ENCODE data around the gene NEMP2. TPM values are rescaled to one million over a fixed set of nuclear protein-coding genes. Genes with fewer than 3 reads are reported as not detected.

Gene NEMP2
- total and polyA plus RNA-seq, 2 of the 4 experiments (the other 2 are of a cell fraction) = 1.1 to 1.3 TPM

DNA sequence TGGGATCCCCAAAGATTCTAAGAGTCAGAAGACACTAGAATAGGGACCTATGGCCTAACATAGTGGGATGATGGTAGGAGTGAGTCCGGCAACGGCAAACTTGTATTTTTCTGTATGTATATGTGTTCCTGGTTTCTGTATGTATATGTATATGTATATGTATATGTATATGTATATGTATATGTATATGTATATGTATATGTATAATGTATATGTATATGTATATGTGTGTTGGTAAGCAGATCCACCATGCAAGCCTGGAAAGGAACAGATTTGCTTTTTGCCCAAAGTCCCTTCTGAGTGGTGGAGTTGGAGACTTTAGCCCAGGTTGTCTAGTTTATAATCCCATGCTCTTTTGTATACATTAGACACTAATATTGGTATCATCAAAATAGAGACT is 79.7 kb downstream of the NEMP2 start:
- Histone ChIP-seq H4K5ac (ENCODE audit: low read depth, low read length) (no peak overlapping the region), H2BK5ac (ENCODE audit: low read depth, low read length, poor library complexity, severe bottlenecking) (no peak overlapping the region), H3K4ac (ENCODE audit: low read depth, low read length) (no peak overlapping the region), H3K27ac (ENCODE audit: insufficient read depth, low read length) (no peak overlapping the region), H3K4me3 (ENCODE audit: insufficient read depth, low read depth, low read length) (no peak overlapping the region), H4K20me1 (ENCODE audit: insufficient read depth, low read length) (no peaks in the 10 kb centered on the region), H3K14ac (replicated peaks; ENCODE audit: low read depth, low read length) (no peak overlapping the region), H2BK120ac (ENCODE audit: low read depth, low read length) (no peak overlapping the region), H3K9ac (ENCODE audit: low read depth, low read length) (no peak overlapping the region), H3K79me1 (ENCODE audit: low read depth in 1 of 2, low read length in 2 of 2) (no peaks in the 10 kb centered on the region), H3K9me3 (ENCODE audit: control insufficient read depth, insufficient read depth, low read length) (no peaks in the 10 kb centered on the region), H3K4me2 (ENCODE audit: low read depth, low read length) (no peak overlapping the region), H2AFZ (replicated peaks; ENCODE audit: low read length, poor library complexity) (no peak overlapping the region), H2AK9ac (replicated peaks; ENCODE audit: low read depth, low read length, poor library complexity) (no peak overlapping the region), H3K18ac (ENCODE audit: low read depth, low read length) (no peak overlapping the region), H2AK5ac (ENCODE audit: low read depth, low read length) (no peak overlapping the region), H3K23ac (ENCODE audit: low read depth, low read length) (no peak overlapping the region), H2BK15ac (ENCODE audit: low read depth, low read length) (no peak overlapping the region), H3K36me3 (ENCODE audit: control insufficient read depth, insufficient read depth, low read length) (no peaks in the 10 kb centered on the region), H3K4me1 (ENCODE audit: control insufficient read depth, insufficient read depth, low read length) (peaks cover 2% of the 10 kb centered on the region), H3K56ac (ENCODE audit: extremely low read depth, insufficient read depth, low read length) (no peak overlapping the region), H4K8ac (ENCODE audit: low read depth in 2 of 2, low read length in 2 of 2) (no peak overlapping the region), H3K9me1 (ENCODE audit: insufficient read depth, low read length) (peaks cover under 1% of the 10 kb centered on the region; the same call in 1 of the 2 replicates), H2BK20ac (ENCODE audit: low read depth, low read length) (no peak overlapping the region), H3K27me3 (ENCODE audit: control insufficient read depth, insufficient read depth, low read length) (no peaks in the 10 kb centered on the region), H4K91ac (ENCODE audit: insufficient read depth, low read depth, low read length) (no peak overlapping the region)
- no peak for ATAC-seq (ENCODE audit: low read depth)
- ChIA-PET POLR2A (ENCODE audit: unreplicated experiment) (no interaction called here), CTCF (no interaction called here)
- intact Hi-C loops (cut with micrococcal nuclease) = no loop called here
- in situ Hi-C loops (cut with MboI; ENCODE audit: low sequenced_read_pairs) = no loop called here
- no peak for TF ChIP-seq POLR2A (IDR thresholded peaks at IDR 0.05; ENCODE audit: low read depth, low read length)
- no peak for TF ChIP-seq BHLHE40 (IDR thresholded peaks at IDR 0.05; ENCODE audit: low read depth, low read length)
- TF ChIP-seq CTCF (conservative IDR thresholded peaks at IDR 0.05; ENCODE audit: low read depth, low read length) = no peak
- no peak for TF ChIP-seq CEBPB (IDR thresholded peaks at IDR 0.05; ENCODE audit: low read depth, low read length)
- no peak for TF ChIP-seq NFE2L2 (IDR thresholded peaks at IDR 0.05; ENCODE audit: low read depth, low read length)
- TF ChIP-seq ELK1 (IDR thresholded peaks at IDR 0.05; ENCODE audit: borderline replicate concordance, low read depth, low read length) = no peak
- no peak for TF ChIP-seq FOS (IDR thresholded peaks at IDR 0.05; ENCODE audit: low read depth, low read length)
- TF ChIP-seq SMC3 (IDR thresholded peaks at IDR 0.05; ENCODE audit: low read depth, low read length) = no peak
- no peak for TF ChIP-seq MXI1 (IDR thresholded peaks at IDR 0.05; ENCODE audit: borderline replicate concordance, low read depth, low read length)
- no peak for TF ChIP-seq RCOR1 (IDR thresholded peaks at IDR 0.05; ENCODE audit: insufficient replicate concordance, low read length)
- no peak for TF ChIP-seq MAZ (IDR thresholded peaks at IDR 0.05; ENCODE audit: borderline replicate concordance, low read depth, low read length)
- no peak for TF ChIP-seq CHD1 (IDR thresholded peaks at IDR 0.05; ENCODE audit: low read depth, low read length)
- TF ChIP-seq MAFK (IDR thresholded peaks at IDR 0.05; ENCODE audit: low read depth, low read length) = no peak
- DNase-seq = no peak
- dilution Hi-C loops (cut with HindIII; ENCODE audit: low sequenced_read_pairs, unreplicated experiment) = no loop called here
- no CpG with 5 or more reads among the region's 2 CpGs for WGBS, 2 experiments (ENCODE audit: extremely low coverage in 2 of 2, insufficient read length in 1 of 2)
- no TSS peak for BruUV-seq (replicated peaks)
